Body of pancreas (tissue), 4 donors: ENCODE data around the gene CLEC17A. TPM values are rescaled to one million over a fixed set of nuclear protein-coding genes. Genes with fewer than 3 reads are reported as not detected.

Source experiments
- ATAC-seq: fragments of 150-250 bp; one replicate; pipeline ENCODE4 v1.9.1; 2016
- DNase-seq, 4 donors: peaks; one replicate each; pipeline ENCODE4 v3.0.0-alpha.2; 2019
- H3K27ac ChIP-seq, 4 donors: fragments of 200-600 bp; sonication (generic); 1 replicate in 3 of 4; 2 replicates in 1 of 4; pipeline versions ENCODE4 v1.5.1 to v1.6.1; 2016 to 2019; ENCODE audit warnings: mild to moderate bottlenecking in 1 of 4, mixed read lengths in 1 of 4, moderate library complexity in 1 of 4
- H3K27me3 ChIP-seq, 2 donors: fragments of 200-600 bp; sonication (generic); one replicate each; pipeline ENCODE4 v1.6.0; 2016; ENCODE audit warnings: mild to moderate bottlenecking in 1 of 2
- H3K36me3 ChIP-seq, 2 donors: fragments of 200-600 bp; sonication (generic); replicated peaks in 1 of 2; 2 replicates each; pipeline ENCODE4 v1.5.1; 2016; ENCODE audit warnings: low read depth in 2 of 2; ENCODE audit not compliant: insufficient read depth in 1 of 2
- H3K4me1 ChIP-seq: fragments of 200-600 bp; sonication (generic); one replicate; pipeline ENCODE4 v1.6.0; 2016
- H3K4me3 ChIP-seq, 2 donors: fragments of 200-600 bp; sonication (generic); 1 replicate in 1 of 2; 2 replicates in 1 of 2; pipeline ENCODE4 v1.5.1; 2016 to 2019
- H3K9me3 ChIP-seq, 3 donors: fragments of 200-600 bp; sonication (generic); 1 replicate in 2 of 3; 2 replicates in 1 of 3; pipeline ENCODE4 v1.5.1; 2016
- POLR2A ChIP-seq, 3 donors: fragments of 450-650 bp; IDR thresholded peaks; one replicate each; pipeline ENCODE4 v1.6.1; 2016; ENCODE audit warnings: antibody characterized with exemption in 3 of 3, mild to moderate bottlenecking in 2 of 3
- WGBS, 2 donors: methylation state at CpG; one replicate each; pipeline ENCODE4 v1.1.5; 2017; 5-methylcytosine and 5-hydroxymethylcytosine counted together
- intact Hi-C: fragments of 100-400 bp; cut with DNase I; formaldehyde crosslinking; loops from one replicate; pipeline ENCODE4 v1.15.1; 2023
- total RNA-seq, 2 donors: library from RNA; depleted of rRNA; stranded (reverse); fragments of >200 nt; gene quantifications; one replicate each; pipeline ENCODE4 v1.1.0, GENCODE V29; 2016
- TF ChIP-seq, protein P1 (sequence below), 7 experiments: fragments of 450-650 bp in 4 of 7; fragments of 200-600 bp in 3 of 7; sonication (generic) in 3 of 7; IDR thresholded peaks; one replicate each; pipeline ENCODE4 v1.5.1; 2016 to 2019; ENCODE audit warnings: antibody characterized with exemption in 7 of 7

The CLEC17A gene
- total RNA-seq, 2 donors from 2014 or later = not detected

DNA sequence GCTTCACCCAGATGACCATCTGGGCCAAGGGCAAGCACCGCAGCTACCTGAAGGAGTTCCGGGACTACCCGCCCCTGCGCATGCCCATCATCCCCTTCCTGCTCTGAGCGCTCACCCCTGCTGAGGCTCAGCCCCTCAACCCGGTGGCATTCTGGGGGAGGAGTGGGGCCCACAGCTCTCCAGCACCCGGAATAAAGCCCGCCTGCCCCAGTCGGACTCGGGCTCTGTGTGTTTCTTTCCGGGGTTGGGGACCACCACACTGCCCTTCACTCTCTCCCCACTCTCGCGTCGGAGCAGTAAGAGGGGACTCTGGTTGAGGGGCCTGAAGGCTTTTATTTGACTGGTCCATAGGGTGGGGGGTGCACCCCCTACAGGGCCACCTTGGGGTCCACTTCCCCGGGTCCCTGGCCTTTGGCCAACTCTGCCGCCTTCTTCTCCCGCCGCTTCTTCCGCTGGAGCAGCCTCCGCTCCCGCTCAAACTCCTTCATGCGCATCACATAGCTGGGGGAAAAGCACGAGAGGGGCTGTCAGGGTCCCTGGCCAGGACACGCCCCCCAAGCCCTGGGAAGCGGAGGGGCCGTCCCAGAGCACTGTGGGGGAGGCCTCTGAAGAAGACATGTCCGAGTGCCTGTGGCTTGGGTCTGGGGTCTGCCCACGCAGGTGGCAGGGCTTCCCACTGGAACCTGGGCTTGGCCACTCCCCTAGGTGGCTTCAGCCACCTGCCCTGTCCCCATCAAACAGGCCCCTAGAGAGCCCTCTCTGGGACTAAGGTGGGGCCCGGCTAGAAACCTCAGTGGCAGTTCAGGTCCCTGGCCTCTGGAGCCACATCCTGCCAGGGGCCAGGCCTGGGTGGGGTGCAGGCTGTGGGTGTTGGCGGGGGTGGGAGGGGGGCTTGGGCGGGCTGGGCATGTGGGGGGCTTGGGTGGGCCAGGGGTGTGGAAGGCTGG is 16.8 kb upstream of the CLEC17A start:
- Histone ChIP-seq H3K27me3 (no peaks in the 10 kb centered on the region), H3K9me3 (no peaks in the 10 kb centered on the region), H3K36me3 (no peaks in the 10 kb centered on the region), H3K4me3 (no peak overlapping the region), H3K4me1 (peaks cover 25% of the 10 kb centered on the region), H3K27ac (no peak overlapping the region)
- no peak for TF ChIP-seq POLR2A (IDR thresholded peaks at IDR 0.05)
- TF ChIP-seq, protein P1, sequence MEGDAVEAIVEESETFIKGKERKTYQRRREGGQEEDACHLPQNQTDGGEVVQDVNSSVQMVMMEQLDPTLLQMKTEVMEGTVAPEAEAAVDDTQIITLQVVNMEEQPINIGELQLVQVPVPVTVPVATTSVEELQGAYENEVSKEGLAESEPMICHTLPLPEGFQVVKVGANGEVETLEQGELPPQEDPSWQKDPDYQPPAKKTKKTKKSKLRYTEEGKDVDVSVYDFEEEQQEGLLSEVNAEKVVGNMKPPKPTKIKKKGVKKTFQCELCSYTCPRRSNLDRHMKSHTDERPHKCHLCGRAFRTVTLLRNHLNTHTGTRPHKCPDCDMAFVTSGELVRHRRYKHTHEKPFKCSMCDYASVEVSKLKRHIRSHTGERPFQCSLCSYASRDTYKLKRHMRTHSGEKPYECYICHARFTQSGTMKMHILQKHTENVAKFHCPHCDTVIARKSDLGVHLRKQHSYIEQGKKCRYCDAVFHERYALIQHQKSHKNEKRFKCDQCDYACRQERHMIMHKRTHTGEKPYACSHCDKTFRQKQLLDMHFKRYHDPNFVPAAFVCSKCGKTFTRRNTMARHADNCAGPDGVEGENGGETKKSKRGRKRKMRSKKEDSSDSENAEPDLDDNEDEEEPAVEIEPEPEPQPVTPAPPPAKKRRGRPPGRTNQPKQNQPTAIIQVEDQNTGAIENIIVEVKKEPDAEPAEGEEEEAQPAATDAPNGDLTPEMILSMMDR (IDR thresholded peaks at IDR 0.05) = no peak
- no peak for ATAC-seq
- intact Hi-C loops = loop anchor here (10.0 kb wide), 1 partner anchor 119 kb away; no protein-coding TSS in a partner anchor
- no peak for DNase-seq
- WGBS, 2 donors = 65 to 85% methylated on average over 4 to 22 of the region's 31 CpGs

DNA sequence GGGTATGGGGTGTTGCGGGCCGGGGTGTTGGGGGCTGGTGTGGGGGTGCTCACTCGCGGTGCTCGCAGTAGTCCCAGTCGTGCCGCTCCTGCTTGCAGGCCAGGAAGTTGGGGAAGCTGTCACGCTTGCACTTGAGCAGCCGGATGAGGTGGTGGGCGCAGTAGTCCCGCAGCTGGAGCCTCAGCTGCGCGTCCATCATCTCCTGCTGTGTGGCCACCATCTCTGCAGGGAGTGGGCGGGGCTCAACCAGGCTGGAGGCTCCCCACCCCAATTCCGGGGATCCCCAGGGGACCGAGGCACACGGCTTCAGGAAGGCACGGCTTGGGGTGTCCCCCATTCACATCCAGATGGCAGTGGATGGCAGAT is 16.2 kb upstream of the CLEC17A start:
- no peak overlapping the region for H3K27ac ChIP-seq
- H3K9me3 ChIP-seq = no peaks in the 10 kb centered on the region
- ATAC-seq (no peak), DNase-seq (no peak)
- intact Hi-C loops = loop anchor here (10.0 kb wide), 1 partner anchor 118 kb away; no protein-coding TSS in a partner anchor
- 73 to 83% methylated on average over 12 to 18 of the region's 18 CpGs for WGBS, 2 donors
- no peaks in the 10 kb centered on the region for H3K36me3 ChIP-seq
- no peak for TF ChIP-seq POLR2A (IDR thresholded peaks at IDR 0.05)
- TF ChIP-seq, protein P1 (IDR thresholded peaks at IDR 0.05) = no peak
- peaks cover 22% of the 10 kb centered on the region for H3K4me1 ChIP-seq
- H3K27me3 ChIP-seq = no peaks in the 10 kb centered on the region
- H3K4me3 ChIP-seq = no peak overlapping the region

DNA sequence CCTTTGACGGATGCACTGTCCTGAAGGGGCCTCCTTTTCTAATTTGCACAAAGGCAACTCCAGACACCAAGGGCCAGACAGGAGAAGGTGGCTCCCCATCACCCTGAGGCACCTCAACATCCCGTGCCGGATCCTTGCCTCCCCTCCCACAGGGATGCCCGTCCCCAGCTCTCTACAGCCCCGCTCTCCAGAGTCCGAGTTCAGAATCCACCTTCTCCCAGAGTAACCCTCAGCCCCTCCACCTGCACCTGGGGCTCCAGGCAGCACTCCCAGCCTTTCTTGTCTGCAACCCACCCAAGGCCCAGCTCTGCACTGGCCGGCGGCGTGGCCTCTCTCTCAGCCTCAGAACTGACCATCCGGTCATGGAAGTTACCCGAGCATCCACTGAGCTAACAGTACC is 15.8 kb upstream of the CLEC17A start:
- Histone ChIP-seq H3K36me3 (no peaks in the 10 kb centered on the region), H3K27ac (no peak overlapping the region), H3K4me3 (no peak overlapping the region), H3K9me3 (no peaks in the 10 kb centered on the region), H3K27me3 (no peaks in the 10 kb centered on the region), H3K4me1 (peaks cover 19% of the 10 kb centered on the region)
- 77 to 88% methylated on average over 9 to 11 of the region's 11 CpGs for WGBS, 2 donors
- ATAC-seq (no peak), DNase-seq (no peak)
- TF ChIP-seq POLR2A (IDR thresholded peaks at IDR 0.05) = no peak
- TF ChIP-seq, protein P1 (IDR thresholded peaks at IDR 0.05) = no peak
- intact Hi-C loops = loop anchor here (10.0 kb wide), 1 partner anchor 118 kb away; no protein-coding TSS in a partner anchor

DNA sequence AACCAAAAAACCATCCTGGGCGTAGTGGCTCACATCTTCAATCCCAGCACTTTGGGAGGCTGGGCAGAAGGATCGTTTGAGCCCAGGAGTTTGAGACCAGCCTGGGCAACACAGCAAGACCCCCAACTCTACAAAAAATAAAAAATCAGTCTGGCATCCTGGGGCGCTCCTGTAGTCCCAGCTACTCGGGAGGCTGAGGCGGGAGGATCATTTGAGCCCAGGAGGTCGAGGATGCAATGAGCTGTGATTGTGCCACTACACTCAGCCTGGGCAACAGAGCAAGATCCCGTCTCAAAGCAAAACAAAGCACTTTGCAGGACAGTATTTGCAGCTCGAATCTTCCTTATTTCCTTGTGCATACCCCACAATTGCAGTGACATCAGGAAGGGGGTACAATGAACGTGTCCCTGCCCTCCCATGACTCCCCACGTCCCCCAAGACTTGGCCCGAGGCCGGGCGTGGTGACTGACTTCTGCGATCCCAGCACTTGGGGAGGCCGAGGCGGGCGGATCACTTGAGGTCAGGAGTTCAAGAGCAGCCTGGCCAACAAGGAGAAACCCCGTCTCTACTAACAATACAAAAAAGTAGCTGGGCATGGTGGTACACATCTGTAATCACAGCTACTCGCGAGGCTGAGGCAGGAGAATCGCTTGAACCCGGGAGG is 11.9 kb upstream of the CLEC17A start:
- Histone ChIP-seq H3K27me3 (no peaks in the 10 kb centered on the region), H3K4me1 (peaks cover 19% of the 10 kb centered on the region), H3K9me3 (no peaks in the 10 kb centered on the region), H3K36me3 (no peaks in the 10 kb centered on the region), H3K27ac (peak overlapping the region in 2 of 4 donors; percentile 73 to 75), H3K4me3 (peak overlapping the region; percentile 89 to 97)
- TF ChIP-seq, protein P1 (IDR thresholded peaks at IDR 0.05) = no peak
- TF ChIP-seq POLR2A (IDR thresholded peaks at IDR 0.05) = no peak
- DNase-seq = no peak
- no peak for ATAC-seq
- intact Hi-C loops = no loop called here
- WGBS, 2 donors = 32 to 37% methylated on average over 20 to 22 of the region's 22 CpGs
